GM12878 (cell line): ENCODE data around the gene SLFN5. TPM values are rescaled to one million over a fixed set of nuclear protein-coding genes. Genes with fewer than 3 reads are reported as not detected.

Experiments
- ATAC-seq: fragments of 200-7000 bp; cut with Tn5 transposase; 3 replicates; pipeline ENCODE4 v1.9.1; 2020; ENCODE audit warnings: mild to moderate bottlenecking, moderate library complexity
- BruUV-seq: library from RNA; stranded (reverse); fragments of 400-500 nt; replicated peaks from 2 replicates; lab custom pipeline; 2021; lab: Mats Ljungman, UMichigan
- CTCF ChIA-PET: fragments of 300-600 bp; sonication (Branson Sonifier 250); formaldehyde crosslinking; extraction: SDS; loops from one replicate; lab custom pipeline; 2021; ENCODE audit warnings: inconsistent platforms; lab: Yijun Ruan, JAX
- POLR2A ChIA-PET: fragments of 350-600 bp; formaldehyde crosslinking; extraction: SDS; loops from one replicate; lab custom pipeline; 2021; ENCODE audit warnings: inconsistent platforms; lab: Charles Lee
- RAD21 ChIA-PET: fragments of 300-600 bp; sonication (Branson Sonifier 250); formaldehyde crosslinking; loops from one replicate; lab custom pipeline; 2023; ENCODE audit warnings: antibody characterized with exemption; ENCODE audit not compliant: unreplicated experiment; lab: Charles Lee
- SMC1A ChIA-PET: fragments of 300-600 bp; sonication (Branson Sonifier 250); formaldehyde crosslinking; loops from one replicate; lab custom pipeline; 2023; ENCODE audit not compliant: unreplicated experiment, uncharacterized antibody; lab: Charles Lee
- DNase-seq: peaks from one replicate; pipeline ENCODE4 v3.0.0-alpha.2; 2011; ENCODE audit warnings: low read depth, low spot score
- FAIRE-seq: peaks from 3 replicates; lab custom pipeline; 2011; peaks lifted over from hg19 to GRCh38; lab: Jason Lieb, UNC
- H2AFZ ChIP-seq: 2 replicates; pipeline ENCODE4 v1.6.0; 2011; ENCODE audit warnings: low read depth, low read length, control low read depth; ENCODE audit not compliant: control insufficient read depth
- H3K27ac ChIP-seq: 2 replicates; pipeline ENCODE4 v1.5.1; 2011; ENCODE audit warnings: control low read depth; ENCODE audit not compliant: control insufficient read depth, insufficient read depth
- H3K27me3 ChIP-seq, 2 experiments: replicated peaks in 1 of 2; 2 replicates each; pipeline versions ENCODE4 v1.6.0 to v1.6.1; 2011; ENCODE audit warnings: low read length in 1 of 2; ENCODE audit not compliant: control insufficient read depth in 2 of 2, insufficient read depth in 2 of 2
- H3K36me3 ChIP-seq, 2 experiments: 2 replicates each; pipeline ENCODE4 v1.5.1; 2011; ENCODE audit warnings: low read length in 1 of 2; ENCODE audit not compliant: control insufficient read depth in 2 of 2, insufficient read depth in 2 of 2
- H3K4me1 ChIP-seq: 2 replicates; pipeline ENCODE4 v1.6.1; 2011; ENCODE audit warnings: mild to moderate bottlenecking, low read length, moderate library complexity, mixed read lengths; ENCODE audit not compliant: control insufficient read depth, insufficient read depth
- H3K4me2 ChIP-seq: 2 replicates; pipeline ENCODE4 v1.6.0; 2011; ENCODE audit warnings: control low read depth; ENCODE audit not compliant: control insufficient read depth, insufficient read depth
- H3K4me3 ChIP-seq: fragments of 200-600 bp; sonication (generic); 2 replicates; pipeline ENCODE4 v1.5.1; 2016
- H3K79me2 ChIP-seq: 2 replicates; pipeline ENCODE4 v1.6.0; 2011; ENCODE audit warnings: low read length; ENCODE audit not compliant: control insufficient read depth, insufficient read depth
- H3K9ac ChIP-seq: 2 replicates; pipeline ENCODE4 v1.8.0; 2011; ENCODE audit warnings: low read length, control low read depth, mixed read lengths; ENCODE audit not compliant: control insufficient read depth, insufficient read depth
- H3K9me3 ChIP-seq: replicated peaks from 3 replicates; pipeline ENCODE4 v1.5.1; 2011; ENCODE audit warnings: mild to moderate bottlenecking, low read length; ENCODE audit not compliant: control insufficient read depth, insufficient read depth
- H4K20me1 ChIP-seq: 2 replicates; pipeline ENCODE4 v1.6.0; 2011; ENCODE audit not compliant: control insufficient read depth, insufficient read depth
- ATF7 ChIP-seq: fragments of 450-650 bp; IDR thresholded peaks from 2 replicates; pipeline ENCODE4 v1.6.1; 2016; ENCODE audit warnings: low read depth, mild to moderate bottlenecking
- EGR1 ChIP-seq, 2 experiments: IDR thresholded peaks; 1 replicate in 1 of 2; 2 replicates in 1 of 2; pipeline ENCODE4 v1.6.1; 2011 to 2012; ENCODE audit warnings: low read depth in 2 of 2, low read length in 2 of 2, borderline replicate concordance in 1 of 2, mild to moderate bottlenecking in 1 of 2, moderate library complexity in 1 of 2
- FOS ChIP-seq: IDR thresholded peaks from 3 replicates; pipeline ENCODE4 v1.6.1; 2011; ENCODE audit warnings: borderline replicate concordance; ENCODE audit not compliant: insufficient read length; ENCODE audit errors: extremely low read depth
- IKZF1 ChIP-seq: fragments of 450-650 bp; conservative IDR thresholded peaks from 2 replicates; pipeline ENCODE4 v1.6.1; 2017; ENCODE audit warnings: antibody characterized with exemption, mild to moderate bottlenecking
- IRF3 ChIP-seq: fragments of 450-650 bp; IDR thresholded peaks from 2 replicates; pipeline ENCODE4 v1.6.1; 2014; ENCODE audit warnings: mild to moderate bottlenecking
- IRF4 ChIP-seq: IDR thresholded peaks from 2 replicates; pipeline ENCODE4 v1.6.1; 2011; ENCODE audit warnings: low read depth, low read length
- IRF5 ChIP-seq: fragments of 450-650 bp; IDR thresholded peaks from 2 replicates; pipeline ENCODE4 v1.6.1; 2017; ENCODE audit warnings: borderline replicate concordance
- JUNB ChIP-seq: IDR thresholded peaks from 2 replicates; pipeline ENCODE4 v1.6.1; 2016; ENCODE audit warnings: antibody characterized with exemption, mild to moderate bottlenecking
- JUND ChIP-seq: IDR thresholded peaks from 2 replicates; pipeline ENCODE4 v1.6.1; 2012; ENCODE audit warnings: low read depth, mild to moderate bottlenecking, low read length, improper control_type of control experiment, moderate library complexity
- KLF5 ChIP-seq: fragments of 450-650 bp; IDR thresholded peaks from 2 replicates; pipeline ENCODE4 v1.6.1; 2014; ENCODE audit warnings: mild to moderate bottlenecking; ENCODE audit not compliant: partially characterized antibody
- LARP7 ChIP-seq: fragments of 450-650 bp; IDR thresholded peaks from 2 replicates; pipeline ENCODE4 v1.6.1; 2017; ENCODE audit warnings: mild to moderate bottlenecking
- MEF2A ChIP-seq: IDR thresholded peaks from 2 replicates; pipeline ENCODE4 v1.6.1; 2011; ENCODE audit warnings: low read depth, mild to moderate bottlenecking, low read length, moderate library complexity; ENCODE audit not compliant: insufficient read depth
- NFYA ChIP-seq: IDR thresholded peaks from 2 replicates; pipeline ENCODE4 v1.6.1; 2011; ENCODE audit warnings: low read depth, mild to moderate bottlenecking, low read length, improper control_type of control experiment, borderline replicate concordance
- PAX8 ChIP-seq: fragments of 450-650 bp; IDR thresholded peaks from 2 replicates; pipeline ENCODE4 v1.6.1; 2017; ENCODE audit warnings: mild to moderate bottlenecking, moderate library complexity
- PKNOX1 ChIP-seq: fragments of 450-650 bp; IDR thresholded peaks from 2 replicates; pipeline ENCODE4 v1.6.1; 2016; ENCODE audit warnings: mild to moderate bottlenecking
- POLR2AphosphoS5 ChIP-seq: IDR thresholded peaks from 2 replicates; pipeline ENCODE4 v1.6.1; 2011; ENCODE audit warnings: mild to moderate bottlenecking, low read length, inconsistent platforms
- RUNX3 ChIP-seq: IDR thresholded peaks from 2 replicates; pipeline ENCODE4 v1.6.1; 2012; ENCODE audit warnings: low read length, inconsistent platforms
- SIX5 ChIP-seq: IDR thresholded peaks from 2 replicates; pipeline ENCODE4 v1.6.1; 2011; ENCODE audit warnings: mild to moderate bottlenecking, low read depth, low read length, moderate library complexity; ENCODE audit not compliant: severe bottlenecking
- SREBF2 ChIP-seq: IDR thresholded peaks from 2 replicates; pipeline ENCODE4 v1.6.1; 2012; ENCODE audit warnings: mild to moderate bottlenecking, low read length
- SUZ12 ChIP-seq: fragments of 200-600 bp; sonication (generic); IDR thresholded peaks from one replicate; pipeline ENCODE4 v1.6.1; 2018; ENCODE audit warnings: antibody characterized with exemption, mild to moderate bottlenecking; ENCODE audit not compliant: unreplicated experiment
- YBX1 ChIP-seq: fragments of 450-650 bp; IDR thresholded peaks from 2 replicates; pipeline ENCODE4 v1.6.1; 2016; ENCODE audit warnings: antibody characterized with exemption
- WGBS: methylation state at CpG from one replicate; pipeline ENCODE4 v1.1.6; 2016; ENCODE audit warnings: low lambda C conversion rate; ENCODE audit not compliant: insufficient replicate concordance, insufficient coverage; ENCODE audit errors: missing lambda C conversion rate; 5-methylcytosine and 5-hydroxymethylcytosine counted together
- in situ Hi-C: fragments of 300-500 bp; cut with MboI; formaldehyde crosslinking; loops from 9 replicates; pipeline ENCODE4 v1.14.3; 2018; ENCODE audit warnings: mixed read lengths
- intact Hi-C: fragments of 100-400 bp; cut with micrococcal nuclease; formaldehyde crosslinking; loops from one replicate; pipeline ENCODE4 v1.14.2; 2022; ENCODE audit not compliant: unreplicated experiment
- polyA plus RNA-seq, 11 experiments: library from polyadenylated mRNA; depleted of rRNA in 4 of 11; unstranded in 6 of 11; stranded (reverse) in 5 of 11; fragments of >200 nt; fragmentation: Nextera tagmentation in 4 of 11; fragmentation: Illumina TruSeq in 1 of 11; extraction: Ambion mirVana in 4 of 11; extraction: Trizol in 1 of 11; gene quantifications; 1 replicate in 1 of 11; 2 replicates in 10 of 11; pipeline versions ENCODE4 v1.2.1 to v1.2.3, GENCODE V29; 2011 to 2016; ENCODE audit warnings: inconsistent platforms in 2 of 11, missing spikeins in 2 of 11, low read depth in 1 of 11
- total RNA-seq, 4 experiments: library from RNA; depleted of rRNA in 3 of 4; stranded (reverse); fragments of >200 nt in 3 of 4; fragmentation: Illumina TruSeq in 1 of 4; extraction: Trizol in 1 of 4; gene quantifications; 2 replicates each; pipeline versions ENCODE4 v1.2.1 to v1.2.3, GENCODE V29; 2013 to 2021

The SLFN5 gene
- total and polyA plus RNA-seq, 10 of the 15 experiments (the other 5 are each of a cell fraction or from before 2014, with no cell fraction given) = 0.19 to 2.1 (median 1.3) TPM

- no peak for TF ChIP-seq IRF3
- TF ChIP-seq SIX5 = no peak
- TF ChIP-seq MEF2A = no peak
- no peak for TF ChIP-seq EGR1 (IDR thresholded peaks at IDR 0.05; ENCODE audit: borderline replicate concordance in 1 of 2, low read depth in 2 of 2, low read length in 2 of 2)
- no peak for TF ChIP-seq LARP7
- TF ChIP-seq PAX8 = no peak
- no peak for TF ChIP-seq KLF5
- no peak for TF ChIP-seq IRF4
These were observed 48.9 kb downstream of the SLFN5 start (continued) for GRCh38 chr17:35291802-35292201.

- FAIRE-seq (no peak), ATAC-seq (no peak), DNase-seq (no peak)
- H2AFZ ChIP-seq = no peak overlapping the region
- H3K9ac ChIP-seq = no peak overlapping the region
- in situ Hi-C loops (no loop called here), intact Hi-C loops (no loop called here)
- H3K4me3 ChIP-seq = no peak overlapping the region
- 0% methylated on average over 1 of the region's 1 CpG for WGBS
- no peak overlapping the region for H3K27ac ChIP-seq
- no peak overlapping the region for H3K4me2 ChIP-seq
- H3K79me2 ChIP-seq = no peaks in the 10 kb centered on the region
- peaks cover 0 to 3% of the 10 kb centered on the region in 2 experiments; a peak in 1 of 4 replicates for H3K27me3 ChIP-seq
- ChIA-PET RAD21 (no interaction called here), SMC1A (no interaction called here), CTCF (interaction anchor here (1.1 kb wide), 1 partner anchor 20 kb away, joined by 3 read pairs; no protein-coding TSS in a partner anchor), POLR2A (no interaction called here)
- no peaks in the 10 kb centered on the region for H4K20me1 ChIP-seq
- no peaks in the 10 kb centered on the region; the same call in 2 of the 3 replicates for H3K9me3 ChIP-seq
- H3K36me3 ChIP-seq = no peaks in the 10 kb centered on the region
- BruUV-seq = no TSS peak
- H3K4me1 ChIP-seq = peaks cover 1% of the 10 kb centered on the region
- no peak for TF ChIP-seq JUND
- TF ChIP-seq IRF5 = no peak
- no peak for TF ChIP-seq NFYA
- no peak for TF ChIP-seq POLR2AphosphoS5
- TF ChIP-seq SREBF2 = no peak
- no peak for TF ChIP-seq YBX1
- TF ChIP-seq IKZF1 = no peak
- no peak for TF ChIP-seq JUNB
- no peak for TF ChIP-seq RUNX3
- no peak for TF ChIP-seq ATF7
- no peak for TF ChIP-seq EGR1 (IDR thresholded peaks at IDR 0.05; ENCODE audit: borderline replicate concordance in 1 of 2, low read depth in 2 of 2, low read length in 2 of 2)
- no peak for TF ChIP-seq PKNOX1
- TF ChIP-seq FOS = no peak
- no peak for TF ChIP-seq SUZ12
These were observed 50.4 kb downstream of the SLFN5 start for GRCh38 chr17:35293151-35293847.
